ENCODE measurements around the gene FAM120AOS.

Gene FAM120AOS

DNA sequence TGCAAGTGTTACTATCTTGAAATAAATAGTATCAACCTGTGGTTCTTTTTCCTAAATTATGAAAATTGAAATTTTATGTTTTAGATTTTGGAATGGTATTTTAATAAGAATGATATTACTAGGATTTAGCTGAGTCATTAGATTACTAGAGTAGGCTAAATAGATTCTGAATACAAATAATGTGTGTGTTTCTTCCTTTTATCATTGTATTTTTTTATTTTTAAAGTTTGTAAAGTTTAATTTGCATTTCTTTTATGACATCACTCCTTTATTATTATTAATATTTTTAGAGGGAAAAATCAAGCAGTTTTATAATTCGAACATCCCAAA is 8.0 kb upstream of the FAM120AOS start:
- in situ Hi-C loops (cut with HindIII; ENCODE audit: low pct_ligation_motif_present, low sequenced_read_pairs): no loop called here
- no peak overlapping the region for H3K4me3 ChIP-seq (ENCODE audit: low read depth, low read length)
- no peaks in the 10 kb centered on the region for H3K36me3 ChIP-seq (replicated peaks)
- TF ChIP-seq, protein P1, sequence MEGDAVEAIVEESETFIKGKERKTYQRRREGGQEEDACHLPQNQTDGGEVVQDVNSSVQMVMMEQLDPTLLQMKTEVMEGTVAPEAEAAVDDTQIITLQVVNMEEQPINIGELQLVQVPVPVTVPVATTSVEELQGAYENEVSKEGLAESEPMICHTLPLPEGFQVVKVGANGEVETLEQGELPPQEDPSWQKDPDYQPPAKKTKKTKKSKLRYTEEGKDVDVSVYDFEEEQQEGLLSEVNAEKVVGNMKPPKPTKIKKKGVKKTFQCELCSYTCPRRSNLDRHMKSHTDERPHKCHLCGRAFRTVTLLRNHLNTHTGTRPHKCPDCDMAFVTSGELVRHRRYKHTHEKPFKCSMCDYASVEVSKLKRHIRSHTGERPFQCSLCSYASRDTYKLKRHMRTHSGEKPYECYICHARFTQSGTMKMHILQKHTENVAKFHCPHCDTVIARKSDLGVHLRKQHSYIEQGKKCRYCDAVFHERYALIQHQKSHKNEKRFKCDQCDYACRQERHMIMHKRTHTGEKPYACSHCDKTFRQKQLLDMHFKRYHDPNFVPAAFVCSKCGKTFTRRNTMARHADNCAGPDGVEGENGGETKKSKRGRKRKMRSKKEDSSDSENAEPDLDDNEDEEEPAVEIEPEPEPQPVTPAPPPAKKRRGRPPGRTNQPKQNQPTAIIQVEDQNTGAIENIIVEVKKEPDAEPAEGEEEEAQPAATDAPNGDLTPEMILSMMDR (IDR thresholded peaks at IDR 0.05; ENCODE audit: low read depth, low read length, missing control alignments): no peak
- no peak overlapping the region for H3K27ac ChIP-seq
- no peak for DNase-seq
- H3K27me3 ChIP-seq (replicated peaks): no peaks in the 10 kb centered on the region

DNA sequence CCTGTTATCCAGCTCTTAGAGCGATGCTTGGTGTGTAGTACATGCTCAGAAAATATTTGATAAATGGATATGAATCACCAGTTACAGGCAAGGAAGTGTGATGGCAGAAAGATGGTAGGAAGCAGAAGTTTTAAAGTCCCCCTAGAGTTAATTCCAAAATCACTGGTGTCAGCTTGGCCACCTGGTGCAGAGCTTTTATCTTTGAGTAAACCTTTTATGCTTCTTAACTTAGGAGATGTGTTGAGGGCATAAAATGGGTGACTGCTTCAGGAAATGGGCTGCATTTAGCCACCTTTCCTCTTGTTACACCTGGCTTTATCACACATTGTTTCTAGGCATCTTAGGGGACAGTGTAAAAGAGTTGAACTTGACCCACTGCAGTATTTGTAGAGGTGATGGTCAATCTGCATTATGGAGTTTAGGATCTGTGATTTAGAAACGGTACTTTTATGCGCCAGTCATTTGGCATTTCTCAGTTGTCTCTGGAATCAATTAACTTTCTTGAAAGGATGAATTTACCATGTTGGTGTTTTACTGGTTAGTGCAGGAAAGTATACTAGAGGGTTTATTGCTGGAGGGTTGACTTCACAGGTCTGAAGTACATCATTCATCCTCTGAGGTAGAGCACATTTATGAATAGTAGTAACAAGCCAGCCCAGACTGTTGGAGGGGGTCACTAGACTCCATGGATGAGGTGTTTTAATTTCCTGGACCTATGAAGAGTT is 7.5 kb upstream of the FAM120AOS start:
- Histone ChIP-seq H3K36me3 (replicated peaks) (no peaks in the 10 kb centered on the region), H3K4me3 (ENCODE audit: low read depth, low read length) (no peak overlapping the region), H3K27me3 (replicated peaks) (no peaks in the 10 kb centered on the region), H3K27ac (no peak overlapping the region)
- TF ChIP-seq, protein P1 (IDR thresholded peaks at IDR 0.05; ENCODE audit: low read depth, low read length, missing control alignments): no peak
- DNase-seq: no peak
- in situ Hi-C loops (cut with HindIII; ENCODE audit: low pct_ligation_motif_present, low sequenced_read_pairs): no loop called here

DNA sequence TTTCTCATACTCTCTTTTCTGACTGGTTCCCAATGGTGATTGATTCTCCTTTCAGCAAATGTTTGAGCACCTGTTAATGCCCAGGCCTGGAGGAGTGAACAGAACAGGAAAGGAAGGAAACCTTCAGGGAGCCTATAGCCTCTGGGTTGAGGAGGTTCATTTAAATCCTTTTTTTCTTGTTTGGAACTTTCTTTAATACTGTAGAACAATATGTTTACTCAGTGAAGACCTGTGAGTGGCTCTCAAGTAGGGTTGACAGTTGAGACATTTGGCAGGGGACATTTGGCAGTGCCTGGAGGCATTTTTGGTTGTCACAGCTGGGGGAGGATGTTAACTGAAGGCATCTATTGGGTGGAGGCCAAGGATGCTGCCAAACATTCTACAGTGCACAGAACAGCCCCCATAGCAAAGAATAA is 6.1 kb upstream of the FAM120AOS start:
- Histone ChIP-seq H3K27ac (no peak overlapping the region), H3K4me3 (ENCODE audit: low read depth, low read length) (no peak overlapping the region), H3K27me3 (replicated peaks) (no peaks in the 10 kb centered on the region), H3K36me3 (replicated peaks) (no peaks in the 10 kb centered on the region)
- in situ Hi-C loops (cut with HindIII; ENCODE audit: low pct_ligation_motif_present, low sequenced_read_pairs): no loop called here
- TF ChIP-seq, protein P1 (IDR thresholded peaks at IDR 0.05; ENCODE audit: low read depth, low read length, missing control alignments): no peak
- DNase-seq: no peak

DNA sequence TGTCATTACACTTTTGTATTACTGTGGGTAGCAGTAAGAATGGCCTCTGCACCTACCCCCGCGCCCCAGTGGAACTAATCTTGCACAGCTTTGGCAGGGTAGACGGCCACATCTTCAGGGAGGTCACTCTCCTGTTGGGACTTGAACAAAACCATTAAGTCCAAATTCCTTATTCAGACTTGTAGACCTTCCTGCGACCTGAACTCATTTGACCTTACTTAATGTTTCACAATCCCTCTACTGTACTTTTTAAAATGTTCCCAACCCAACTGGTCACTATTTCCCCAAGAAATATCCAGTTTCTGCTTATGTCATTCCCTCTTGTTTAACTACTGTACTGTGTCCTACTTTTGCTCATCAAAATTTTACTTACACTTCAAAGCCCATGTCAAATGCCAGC is 5.3 kb upstream of the FAM120AOS start:
- Histone ChIP-seq H3K27me3 (replicated peaks) (no peaks in the 10 kb centered on the region), H3K36me3 (replicated peaks) (no peaks in the 10 kb centered on the region), H3K4me3 (ENCODE audit: low read depth, low read length) (no peak overlapping the region), H3K27ac (no peak overlapping the region)
- TF ChIP-seq, protein P1 (IDR thresholded peaks at IDR 0.05; ENCODE audit: low read depth, low read length, missing control alignments): no peak
- in situ Hi-C loops (cut with HindIII; ENCODE audit: low pct_ligation_motif_present, low sequenced_read_pairs): no loop called here
- DNase-seq: no peak

DNA sequence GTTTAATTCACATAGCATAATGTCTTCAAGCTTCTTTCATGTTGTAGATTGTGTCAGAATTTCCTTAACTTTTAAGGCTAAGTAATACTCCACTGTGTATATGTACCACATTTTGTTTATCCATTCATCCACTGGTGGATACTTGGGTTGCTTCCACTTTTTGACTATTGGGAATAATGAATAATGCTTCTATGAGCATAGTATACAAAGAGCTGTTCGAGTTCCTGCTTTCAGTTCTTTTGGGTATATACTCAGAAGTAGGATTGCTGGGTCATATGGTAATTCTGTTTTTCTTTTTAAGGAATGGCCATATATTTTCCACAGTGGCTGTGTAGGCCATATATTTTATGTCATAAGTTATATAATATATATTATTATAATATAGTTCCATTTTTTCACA is 3.6 kb upstream of the FAM120AOS start:
- in situ Hi-C loops (cut with HindIII; ENCODE audit: low pct_ligation_motif_present, low sequenced_read_pairs): no loop called here
- TF ChIP-seq, protein P1 (IDR thresholded peaks at IDR 0.05; ENCODE audit: low read depth, low read length, missing control alignments): no peak
- DNase-seq: no peak
- Histone ChIP-seq H3K27ac (no peak overlapping the region), H3K36me3 (replicated peaks) (no peaks in the 10 kb centered on the region), H3K27me3 (replicated peaks) (no peaks in the 10 kb centered on the region), H3K4me3 (ENCODE audit: low read depth, low read length) (no peak overlapping the region)

DNA sequence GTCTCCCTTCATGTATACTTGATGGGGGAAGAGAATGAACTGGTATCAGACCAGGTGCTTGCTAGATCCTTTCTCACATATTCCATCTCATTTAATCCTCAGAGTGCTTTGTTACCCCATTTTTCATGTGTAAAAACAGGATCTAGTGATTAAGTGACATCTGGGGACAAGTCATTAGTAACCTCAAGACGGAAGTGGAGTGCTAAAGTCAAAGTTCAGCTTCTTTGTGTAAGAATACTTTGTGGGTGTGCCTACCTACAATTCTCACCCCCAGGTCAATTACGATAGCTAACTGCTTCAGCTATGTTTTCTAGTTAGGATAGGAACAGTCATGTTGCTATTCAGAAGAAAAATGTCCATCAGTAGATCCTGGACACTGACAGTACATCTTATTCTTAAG is 3.1 kb upstream of the FAM120AOS start:
- Histone ChIP-seq H3K27me3 (replicated peaks) (no peaks in the 10 kb centered on the region), H3K36me3 (replicated peaks) (no peaks in the 10 kb centered on the region), H3K4me3 (ENCODE audit: low read depth, low read length) (no peak overlapping the region), H3K27ac (no peak overlapping the region)
- TF ChIP-seq, protein P1 (IDR thresholded peaks at IDR 0.05; ENCODE audit: low read depth, low read length, missing control alignments): no peak
- in situ Hi-C loops (cut with HindIII; ENCODE audit: low pct_ligation_motif_present, low sequenced_read_pairs): no loop called here
- no peak for DNase-seq
